ENCODE results near the gene HEXA.

DNA sequence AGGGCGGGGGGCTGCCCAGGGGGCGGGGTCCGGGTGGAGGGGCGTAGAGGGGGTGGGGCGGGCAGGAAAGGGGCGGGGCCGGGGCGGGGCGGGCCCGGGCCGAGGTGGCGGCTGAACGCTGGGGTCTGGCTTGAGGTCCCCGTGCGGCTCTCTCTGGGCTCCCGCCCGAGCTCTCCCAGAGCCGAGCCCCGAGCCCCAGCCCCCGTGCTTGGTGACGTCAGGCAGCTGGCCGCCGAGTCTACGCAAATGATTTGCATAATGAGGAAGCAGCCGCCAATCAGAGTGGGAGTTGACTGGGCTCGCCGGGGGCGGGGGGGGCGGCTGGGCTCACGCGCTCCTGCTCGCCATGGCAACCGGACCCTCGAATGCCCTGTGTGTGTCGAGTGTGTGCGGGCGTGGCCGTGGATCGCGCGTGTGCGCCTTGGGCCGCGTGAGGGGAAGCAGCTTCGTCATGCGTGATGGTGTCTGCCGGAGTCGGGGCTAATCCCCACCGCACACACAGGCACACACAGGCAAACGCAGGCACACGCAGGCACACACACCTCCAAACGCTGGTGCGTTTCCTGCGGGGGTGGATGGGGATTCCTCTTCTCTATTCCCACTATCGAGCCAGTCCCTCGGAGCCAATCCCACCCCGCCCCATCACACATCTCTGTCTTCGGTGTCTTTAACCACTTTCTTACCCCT is 55.7 kb downstream of the HEXA start, which contains the start of gene CELF6:
- TF ChIP-seq, protein P1, sequence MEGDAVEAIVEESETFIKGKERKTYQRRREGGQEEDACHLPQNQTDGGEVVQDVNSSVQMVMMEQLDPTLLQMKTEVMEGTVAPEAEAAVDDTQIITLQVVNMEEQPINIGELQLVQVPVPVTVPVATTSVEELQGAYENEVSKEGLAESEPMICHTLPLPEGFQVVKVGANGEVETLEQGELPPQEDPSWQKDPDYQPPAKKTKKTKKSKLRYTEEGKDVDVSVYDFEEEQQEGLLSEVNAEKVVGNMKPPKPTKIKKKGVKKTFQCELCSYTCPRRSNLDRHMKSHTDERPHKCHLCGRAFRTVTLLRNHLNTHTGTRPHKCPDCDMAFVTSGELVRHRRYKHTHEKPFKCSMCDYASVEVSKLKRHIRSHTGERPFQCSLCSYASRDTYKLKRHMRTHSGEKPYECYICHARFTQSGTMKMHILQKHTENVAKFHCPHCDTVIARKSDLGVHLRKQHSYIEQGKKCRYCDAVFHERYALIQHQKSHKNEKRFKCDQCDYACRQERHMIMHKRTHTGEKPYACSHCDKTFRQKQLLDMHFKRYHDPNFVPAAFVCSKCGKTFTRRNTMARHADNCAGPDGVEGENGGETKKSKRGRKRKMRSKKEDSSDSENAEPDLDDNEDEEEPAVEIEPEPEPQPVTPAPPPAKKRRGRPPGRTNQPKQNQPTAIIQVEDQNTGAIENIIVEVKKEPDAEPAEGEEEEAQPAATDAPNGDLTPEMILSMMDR (IDR thresholded peaks at IDR 0.05 in 4 of 5, conservative IDR thresholded peaks at IDR 0.05 in 1 of 5) = no peak
- no peak for TF ChIP-seq POLR2A (IDR thresholded peaks at IDR 0.05)
